D721Med (cell line): ENCODE measurements around the gene RNU7-1.
"Not testable (repeated sequence)": the region's sequence is repeated elsewhere in the genome, so short reads cannot be mapped to it uniquely, and the experiment has no call there.

Source experiments
- DNase-seq: peaks from one replicate; pipeline ENCODE4 v3.0.0; 2011; ENCODE audit warnings: low spot score; ENCODE audit not compliant: insufficient read length
- FAIRE-seq: peaks from 2 replicates; lab custom pipeline; 2011; peaks lifted over from hg19 to GRCh38; lab: Jason Lieb, UNC
- TF ChIP-seq, protein P1 (sequence below): IDR thresholded peaks from 2 replicates; pipeline ENCODE4 v1.5.1; 2012; ENCODE audit warnings: mild to moderate bottlenecking, control low read depth; ENCODE audit not compliant: insufficient read depth; ENCODE audit errors: missing control alignments

RNU7-1 gene

DNA sequence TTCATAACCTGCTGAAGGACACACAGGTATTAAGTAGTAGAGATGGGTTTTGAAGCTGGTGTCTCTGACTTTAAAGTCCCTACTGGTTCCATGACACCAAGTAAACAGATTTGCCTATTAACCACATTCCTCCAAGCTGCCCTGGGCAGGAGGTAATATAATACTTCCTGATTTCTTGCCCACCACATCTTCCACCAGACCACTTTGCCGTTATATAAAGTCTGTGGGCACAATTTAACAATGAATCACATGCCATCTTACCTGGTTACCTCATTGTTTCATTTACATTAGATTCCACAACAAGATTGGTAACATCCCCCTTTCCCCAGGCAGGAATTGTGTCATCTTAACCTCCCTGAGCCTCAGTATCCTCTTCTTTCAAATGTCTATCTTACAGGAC, 39.9 kb upstream of the RNU7-1 start:
- DNase-seq (no peak), FAIRE-seq (peak; percentile 89)
- TF ChIP-seq, protein P1, sequence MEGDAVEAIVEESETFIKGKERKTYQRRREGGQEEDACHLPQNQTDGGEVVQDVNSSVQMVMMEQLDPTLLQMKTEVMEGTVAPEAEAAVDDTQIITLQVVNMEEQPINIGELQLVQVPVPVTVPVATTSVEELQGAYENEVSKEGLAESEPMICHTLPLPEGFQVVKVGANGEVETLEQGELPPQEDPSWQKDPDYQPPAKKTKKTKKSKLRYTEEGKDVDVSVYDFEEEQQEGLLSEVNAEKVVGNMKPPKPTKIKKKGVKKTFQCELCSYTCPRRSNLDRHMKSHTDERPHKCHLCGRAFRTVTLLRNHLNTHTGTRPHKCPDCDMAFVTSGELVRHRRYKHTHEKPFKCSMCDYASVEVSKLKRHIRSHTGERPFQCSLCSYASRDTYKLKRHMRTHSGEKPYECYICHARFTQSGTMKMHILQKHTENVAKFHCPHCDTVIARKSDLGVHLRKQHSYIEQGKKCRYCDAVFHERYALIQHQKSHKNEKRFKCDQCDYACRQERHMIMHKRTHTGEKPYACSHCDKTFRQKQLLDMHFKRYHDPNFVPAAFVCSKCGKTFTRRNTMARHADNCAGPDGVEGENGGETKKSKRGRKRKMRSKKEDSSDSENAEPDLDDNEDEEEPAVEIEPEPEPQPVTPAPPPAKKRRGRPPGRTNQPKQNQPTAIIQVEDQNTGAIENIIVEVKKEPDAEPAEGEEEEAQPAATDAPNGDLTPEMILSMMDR = no peak

DNA sequence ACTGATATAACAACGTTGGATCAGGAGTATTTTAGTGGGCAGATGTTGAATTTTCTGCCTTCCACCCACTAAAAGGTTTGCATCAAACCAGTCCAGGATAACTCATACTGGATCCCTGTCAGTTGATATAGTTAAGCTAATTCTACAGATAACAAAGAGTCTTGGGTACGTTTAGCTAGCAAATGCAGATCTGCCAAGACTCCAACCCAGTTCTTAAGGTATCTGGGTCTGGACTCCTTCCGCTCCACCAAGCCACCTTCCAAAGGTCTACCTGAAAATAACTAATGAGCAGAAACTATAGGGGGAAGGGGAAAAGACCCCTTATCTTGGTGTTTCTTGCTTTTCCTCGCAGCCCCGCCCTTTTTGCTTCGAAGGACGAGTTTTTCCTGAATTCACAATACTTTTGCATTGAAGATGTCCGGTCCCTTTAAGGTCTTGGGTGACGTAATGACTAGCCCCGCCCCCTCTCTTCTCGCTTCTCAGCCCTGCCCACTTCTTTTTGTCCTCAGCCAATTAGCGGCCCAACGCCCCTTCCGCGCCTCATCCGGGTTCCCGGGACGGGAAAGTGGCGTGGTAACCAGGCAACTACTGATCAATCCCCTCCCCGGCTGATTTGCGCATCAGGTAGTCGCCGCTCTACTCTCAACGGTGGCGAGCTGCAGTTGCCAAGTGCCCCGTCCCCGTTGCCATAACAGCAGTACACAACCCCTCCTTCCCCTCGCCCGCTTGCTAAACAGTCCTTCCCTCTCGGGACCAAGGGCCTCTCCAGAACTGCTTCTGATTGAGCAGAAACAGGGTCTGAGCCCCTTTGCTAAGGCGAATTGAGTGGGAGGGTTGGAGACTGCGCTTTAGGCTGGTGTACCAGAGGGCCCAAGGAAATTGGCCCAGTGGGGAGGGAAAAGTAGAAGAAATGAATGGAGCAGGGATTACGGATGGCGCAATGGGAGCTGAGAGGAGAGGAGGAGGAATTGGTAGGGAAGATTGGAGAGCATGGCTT, 39.0 kb upstream of the RNU7-1 start, which contains the start of gene LRRC23:
Gene LRRC23 (plus strand): TSS at position 543 of the 997 bp plus-strand sequence. CDS start 812 bp downstream, outside the sequence.
- TF ChIP-seq, protein P1 = no peak
- FAIRE-seq = peak; percentile 48
- peak; percentile 69 for DNase-seq

GRCh38 chr12:6905414-6906040, 38.1 kb upstream of the RNU7-1 start:
- no peak for DNase-seq
- TF ChIP-seq, protein P1 = no peak
- no peak for FAIRE-seq

- not testable (repeated sequence) for DNase-seq, FAIRE-seq
Measured at GRCh38 chr12:6908141-6908540, 35.5 kb upstream of the RNU7-1 start.

DNA sequence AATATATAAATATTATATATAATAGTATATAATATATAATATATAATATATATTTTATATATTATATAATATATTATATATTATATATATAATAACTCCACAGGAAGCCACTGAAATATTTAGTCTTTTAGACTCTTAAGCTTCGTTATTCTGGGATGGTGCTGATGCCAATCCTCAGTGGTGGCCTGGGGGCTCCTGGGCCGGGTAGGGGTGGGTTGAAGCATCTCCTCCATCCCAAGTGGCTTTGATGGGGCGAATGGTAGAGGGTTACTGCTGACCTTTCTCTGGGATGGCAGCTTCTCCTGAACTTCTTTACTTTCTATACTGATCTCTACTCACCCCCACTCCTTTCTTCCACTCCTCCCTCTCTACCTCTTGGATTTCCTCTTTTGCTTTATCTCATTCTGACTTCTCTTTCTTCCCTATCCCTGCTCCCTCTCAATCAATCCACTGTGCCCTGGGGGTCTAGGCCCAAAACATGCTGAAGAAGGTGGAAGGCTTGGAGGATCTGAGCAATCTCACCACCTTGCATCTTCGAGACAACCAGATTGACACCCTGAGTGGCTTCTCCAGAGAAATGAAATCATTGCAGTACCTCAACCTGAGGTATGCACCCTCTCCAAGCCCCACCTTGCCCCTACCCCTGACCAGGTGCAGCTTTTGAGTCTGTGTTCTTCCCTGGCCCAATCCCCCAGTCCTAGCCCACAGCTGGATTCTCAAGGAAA, 34.0 kb upstream of the RNU7-1 start:
- no peak for FAIRE-seq
- TF ChIP-seq, protein P1 = no peak
- DNase-seq = no peak

- TF ChIP-seq, protein P1 = no peak
Measured at GRCh38 chr12:6912164-6912935, 31.3 kb upstream of the RNU7-1 start.

More at GRCh38 chr12:6912164-6912935, 31.3 kb upstream of the RNU7-1 start:
- no peak for FAIRE-seq
- DNase-seq = no peak
